Measurements from ENCODE around the gene APH1B. TPM values are rescaled to one million over a fixed set of nuclear protein-coding genes. Genes with fewer than 3 reads are reported as not detected.

APH1B gene
- total and polyA plus RNA-seq, 2 of the 4 experiments (the other 2 are of a cell fraction): 7.0 to 7.7 TPM

DNA sequence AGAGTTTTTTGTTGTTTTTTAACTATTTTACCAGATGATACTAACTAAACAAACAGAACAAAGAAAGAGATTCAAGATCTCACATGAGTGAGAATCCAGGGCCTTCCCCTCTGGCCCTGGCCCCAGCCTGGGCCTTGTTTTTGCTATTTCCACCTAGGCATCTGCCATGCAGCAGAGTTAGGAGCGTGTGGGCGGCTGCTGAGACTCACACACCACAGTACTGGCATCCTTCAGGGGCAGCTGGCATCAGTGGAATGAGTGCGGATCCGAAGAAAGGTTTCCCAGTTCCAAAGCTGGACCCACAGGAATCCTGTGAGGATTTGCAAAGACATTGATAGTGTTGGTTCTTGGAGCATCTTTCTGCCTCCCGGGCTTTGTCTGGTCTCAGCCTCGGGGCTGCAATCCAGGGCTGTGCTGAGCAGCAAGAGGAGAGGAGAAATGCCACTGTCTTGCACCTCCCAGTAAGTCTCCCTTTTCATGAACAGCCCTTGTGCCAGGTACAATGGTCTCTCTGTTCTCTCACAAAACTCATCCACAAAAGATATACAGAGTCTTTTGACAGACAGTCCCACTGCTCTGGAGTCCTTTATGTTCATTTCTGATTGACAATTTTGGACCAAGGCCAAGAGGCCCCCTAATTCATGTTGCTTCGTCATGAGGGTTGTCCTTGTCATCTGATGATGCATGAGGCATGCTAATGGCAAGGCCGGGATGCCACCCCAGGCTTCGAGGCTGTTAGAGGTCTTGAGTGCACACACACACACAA, 46.6 kb downstream of the APH1B start:
- H3K4me2 ChIP-seq (ENCODE audit: low read depth, low read length): no peak overlapping the region
- H2AFZ ChIP-seq (replicated peaks; ENCODE audit: low read length, poor library complexity): no peak overlapping the region
- peak overlapping the region; percentile 84 for H2AK9ac ChIP-seq (replicated peaks; ENCODE audit: low read depth, low read length, poor library complexity)
- H3K18ac ChIP-seq (ENCODE audit: low read depth, low read length): no peak overlapping the region
- H3K4me3 ChIP-seq (ENCODE audit: insufficient read depth, low read depth, low read length): no peak overlapping the region
- H4K91ac ChIP-seq (ENCODE audit: insufficient read depth, low read depth, low read length): no peak overlapping the region
- ATAC-seq (ENCODE audit: low read depth): peak; percentile 63
- no peak overlapping the region for H3K14ac ChIP-seq (replicated peaks; ENCODE audit: low read depth, low read length)
- H3K27ac ChIP-seq (ENCODE audit: insufficient read depth, low read length): no peak overlapping the region
- H2BK5ac ChIP-seq (ENCODE audit: low read depth, low read length, poor library complexity, severe bottlenecking): no peak overlapping the region
- H3K27me3 ChIP-seq (ENCODE audit: control insufficient read depth, insufficient read depth, low read length): no peaks in the 10 kb centered on the region
- 60% methylated on average over 3 of the region's 9 CpGs; no CpG with 5 or more reads in 1 of the 2 experiments for WGBS, 2 experiments (ENCODE audit: extremely low coverage in 2 of 2, insufficient read length in 1 of 2)
- in situ Hi-C loops (cut with MboI; ENCODE audit: low sequenced_read_pairs): no loop called here
- no peak overlapping the region for H2AK5ac ChIP-seq (ENCODE audit: low read depth, low read length)
- no peak overlapping the region for H2BK15ac ChIP-seq (ENCODE audit: low read depth, low read length)
- POLR2A ChIA-PET (ENCODE audit: unreplicated experiment): no interaction called here
- dilution Hi-C loops (cut with HindIII; ENCODE audit: low sequenced_read_pairs, unreplicated experiment): no loop called here
- no peak for DNase-seq
- no peak overlapping the region for H2BK20ac ChIP-seq (ENCODE audit: low read depth, low read length)
- H3K9me1 ChIP-seq (ENCODE audit: insufficient read depth, low read length): no peaks in the 10 kb centered on the region
- H3K79me1 ChIP-seq (ENCODE audit: low read depth in 1 of 2, low read length in 2 of 2): no peaks in the 10 kb centered on the region
- TF ChIP-seq MAZ (IDR thresholded peaks at IDR 0.05; ENCODE audit: borderline replicate concordance, low read depth, low read length) (no peak), RFX5 (IDR thresholded peaks at IDR 0.05; ENCODE audit: low read depth, low read length) (no peak), RCOR1 (IDR thresholded peaks at IDR 0.05; ENCODE audit: insufficient replicate concordance, low read length) (no peak), RAD21 (IDR thresholded peaks at IDR 0.05; ENCODE audit: low read length) (no peak), MXI1 (IDR thresholded peaks at IDR 0.05; ENCODE audit: borderline replicate concordance, low read depth, low read length) (no peak), CHD1 (IDR thresholded peaks at IDR 0.05; ENCODE audit: low read depth, low read length) (no peak), SMC3 (IDR thresholded peaks at IDR 0.05; ENCODE audit: low read depth, low read length) (no peak)
- no TSS peak for BruUV-seq (replicated peaks)
- H3K36me3 ChIP-seq (ENCODE audit: control insufficient read depth, insufficient read depth, low read length): no peaks in the 10 kb centered on the region
- no peak overlapping the region for H4K5ac ChIP-seq (ENCODE audit: low read depth, low read length)
- no peak overlapping the region for H3K9ac ChIP-seq (ENCODE audit: low read depth, low read length)
- H3K4me1 ChIP-seq (ENCODE audit: control insufficient read depth, insufficient read depth, low read length): peaks cover 5% of the 10 kb centered on the region
- intact Hi-C loops (cut with micrococcal nuclease): no loop called here
- no peak overlapping the region for H4K8ac ChIP-seq (ENCODE audit: low read depth in 2 of 2, low read length in 2 of 2)
- CTCF ChIA-PET: no interaction called here
- no peaks in the 10 kb centered on the region for H4K20me1 ChIP-seq (ENCODE audit: insufficient read depth, low read length)
- H3K23ac ChIP-seq (ENCODE audit: low read depth, low read length): no peak overlapping the region
- H3K56ac ChIP-seq (ENCODE audit: extremely low read depth, insufficient read depth, low read length): no peak overlapping the region
- H3K4ac ChIP-seq (ENCODE audit: low read depth, low read length): no peak overlapping the region
- H2BK120ac ChIP-seq (ENCODE audit: low read depth, low read length): no peak overlapping the region
- H3K9me3 ChIP-seq (ENCODE audit: control insufficient read depth, insufficient read depth, low read length): no peaks in the 10 kb centered on the region

Data from IMR-90 (cell line).